SIG-M5 treated with dmso at 0.1 percent for 504 hours (cell line): ENCODE data around the gene FGGY.
A peak's percentile ranks its signal among the peaks of the same experiment; 100 is the strongest.

Experiments used
- DNase-seq: peaks from one replicate; lab custom pipeline; 2025; ENCODE audit not compliant: unreplicated experiment; lab: John Stamatoyannopoulos, UW

FGGY gene

GRCh38 chr1:59314776-59315528, 18.1 kb downstream of the FGGY start:
- no peak for DNase-seq

GRCh38 chr1:59315529-59316463, 18.9 kb downstream of the FGGY start:
- DNase-seq = no peak

GRCh38 chr1:59316497-59317128, 19.7 kb downstream of the FGGY start:
- DNase-seq = no peak

- no peak for DNase-seq
Observed at GRCh38 chr1:59317343-59317742, 20.4 kb downstream of the FGGY start.

GRCh38 chr1:59317780-59318179, 20.9 kb downstream of the FGGY start:
- DNase-seq = no peak

GRCh38 chr1:59318271-59318860, 21.5 kb downstream of the FGGY start:
- DNase-seq = no peak

- DNase-seq = no peak
Observed at GRCh38 chr1:59322394-59322793, 25.5 kb downstream of the FGGY start.

- DNase-seq = no peak
Observed at GRCh38 chr1:59322814-59323213, 25.9 kb downstream of the FGGY start.

GRCh38 chr1:59323879-59324278, 27.0 kb downstream of the FGGY start:
- DNase-seq = no peak

- DNase-seq = no peak
Observed at GRCh38 chr1:59328353-59328752, 31.5 kb downstream of the FGGY start.

- DNase-seq = no peak
Observed at GRCh38 chr1:59329412-59330053, 32.6 kb downstream of the FGGY start.

GRCh38 chr1:59331686-59332620, 35.1 kb downstream of the FGGY start:
- no peak for DNase-seq

- no peak for DNase-seq
Observed at GRCh38 chr1:59332983-59333382, 36.1 kb downstream of the FGGY start.

GRCh38 chr1:59333626-59334277, 36.9 kb downstream of the FGGY start:
- peak; percentile 4 for DNase-seq

- no peak for DNase-seq
Observed at GRCh38 chr1:59340411-59341307, 43.8 kb downstream of the FGGY start.

- DNase-seq = no peak
Observed at GRCh38 chr1:59342801-59343575, 46.1 kb downstream of the FGGY start.

- DNase-seq = no peak
Observed at GRCh38 chr1:59343576-59343840, 46.6 kb downstream of the FGGY start.

GRCh38 chr1:59345221-59345620, 48.3 kb downstream of the FGGY start:
- no peak for DNase-seq
